GM13977 (cell line): ENCODE data around the gene SUOX.
"Not testable (repeated sequence)": the region's sequence is repeated elsewhere in the genome, so short reads cannot be mapped to it uniquely, and the experiment has no call there.

Source experiments
- DNase-seq: peaks from one replicate; pipeline ENCODE4 v3.0.0; 2012; ENCODE audit warnings: low spot score
- in situ Hi-C: fragments of 300-500 bp; cut with MboI; formaldehyde crosslinking; loops from one replicate; pipeline ENCODE4 v1.12.0; 2022; ENCODE audit warnings: low sequenced_read_pairs, low pct_unique_long_range_greater_than_20kb, mixed read lengths, inconsistent platforms; ENCODE audit not compliant: unreplicated experiment
- TF ChIP-seq, protein P1 (sequence below): IDR thresholded peaks from 2 replicates; pipeline ENCODE4 v1.5.1; 2012; ENCODE audit warnings: mild to moderate bottlenecking, control low read depth; ENCODE audit not compliant: insufficient read depth; ENCODE audit errors: extremely low read depth, missing control alignments

Gene SUOX

DNA sequence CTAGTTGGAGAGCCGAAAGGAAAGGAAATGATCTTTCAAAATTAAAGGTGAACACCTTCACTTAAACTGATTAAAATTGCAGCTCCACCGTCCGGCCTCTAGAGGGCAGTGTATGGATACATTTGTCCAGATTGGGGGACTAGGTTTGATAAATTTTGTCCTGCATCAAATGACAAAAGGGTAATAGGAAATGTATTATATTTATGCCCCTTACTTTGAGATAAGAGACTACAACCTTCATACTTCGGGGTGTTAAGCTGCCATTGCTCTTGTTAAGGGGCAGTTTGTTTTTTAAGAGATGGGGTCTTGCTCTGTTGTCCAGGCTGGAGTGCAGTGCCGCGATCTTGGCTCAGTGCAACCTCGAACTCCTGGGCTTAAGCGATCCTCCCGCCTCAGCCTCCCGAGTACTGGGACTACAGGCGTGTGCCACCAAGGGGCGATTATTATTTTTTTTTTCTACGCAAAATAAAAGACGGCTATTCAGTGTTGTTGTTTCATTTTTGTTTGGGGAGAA is 818 bp upstream of the SUOX start:
- TF ChIP-seq, protein P1, sequence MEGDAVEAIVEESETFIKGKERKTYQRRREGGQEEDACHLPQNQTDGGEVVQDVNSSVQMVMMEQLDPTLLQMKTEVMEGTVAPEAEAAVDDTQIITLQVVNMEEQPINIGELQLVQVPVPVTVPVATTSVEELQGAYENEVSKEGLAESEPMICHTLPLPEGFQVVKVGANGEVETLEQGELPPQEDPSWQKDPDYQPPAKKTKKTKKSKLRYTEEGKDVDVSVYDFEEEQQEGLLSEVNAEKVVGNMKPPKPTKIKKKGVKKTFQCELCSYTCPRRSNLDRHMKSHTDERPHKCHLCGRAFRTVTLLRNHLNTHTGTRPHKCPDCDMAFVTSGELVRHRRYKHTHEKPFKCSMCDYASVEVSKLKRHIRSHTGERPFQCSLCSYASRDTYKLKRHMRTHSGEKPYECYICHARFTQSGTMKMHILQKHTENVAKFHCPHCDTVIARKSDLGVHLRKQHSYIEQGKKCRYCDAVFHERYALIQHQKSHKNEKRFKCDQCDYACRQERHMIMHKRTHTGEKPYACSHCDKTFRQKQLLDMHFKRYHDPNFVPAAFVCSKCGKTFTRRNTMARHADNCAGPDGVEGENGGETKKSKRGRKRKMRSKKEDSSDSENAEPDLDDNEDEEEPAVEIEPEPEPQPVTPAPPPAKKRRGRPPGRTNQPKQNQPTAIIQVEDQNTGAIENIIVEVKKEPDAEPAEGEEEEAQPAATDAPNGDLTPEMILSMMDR = peak; percentile 77
- DNase-seq = peak; percentile 73
- in situ Hi-C loops = no loop called here

DNA sequence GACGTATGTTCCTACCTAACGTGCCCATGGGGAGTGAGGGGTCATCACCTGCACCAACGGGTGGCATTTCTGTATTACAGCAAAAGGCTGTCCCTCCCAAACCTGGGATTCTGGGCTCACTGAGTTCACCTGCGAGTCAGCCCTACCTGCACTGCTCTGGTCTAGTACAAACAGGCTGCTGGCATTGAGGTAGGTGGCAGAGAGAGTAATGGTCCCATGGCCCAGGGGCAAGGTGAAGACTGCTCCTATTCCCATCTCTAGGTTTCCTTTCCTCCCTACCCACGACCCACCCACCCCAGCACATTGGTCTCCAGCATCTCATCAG is 421 bp downstream of the SUOX start:
- in situ Hi-C loops = no loop called here
- TF ChIP-seq, protein P1 = no peak
- DNase-seq = no peak

DNA sequence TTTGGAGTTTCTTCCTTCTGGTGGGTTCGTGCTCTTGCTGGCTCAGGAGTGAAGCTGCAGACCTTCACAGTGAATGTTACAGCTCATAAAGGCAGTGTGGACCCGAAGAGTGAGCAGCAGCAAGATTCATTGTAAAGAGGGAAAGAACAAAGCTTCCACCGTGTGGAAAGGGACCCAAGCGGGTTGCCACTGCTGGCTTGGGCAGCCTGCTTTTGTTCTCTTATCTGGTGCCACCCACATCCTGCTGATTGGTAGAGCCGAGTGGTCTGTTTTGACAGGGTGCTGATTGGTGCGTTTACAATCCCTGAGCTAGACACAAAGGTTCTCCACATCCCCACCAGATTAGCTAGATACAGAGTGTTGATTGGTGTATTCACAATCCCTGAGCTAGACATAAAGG is 2.4 kb downstream of the SUOX start:
- DNase-seq, in situ Hi-C loops: not testable (repeated sequence)

DNA sequence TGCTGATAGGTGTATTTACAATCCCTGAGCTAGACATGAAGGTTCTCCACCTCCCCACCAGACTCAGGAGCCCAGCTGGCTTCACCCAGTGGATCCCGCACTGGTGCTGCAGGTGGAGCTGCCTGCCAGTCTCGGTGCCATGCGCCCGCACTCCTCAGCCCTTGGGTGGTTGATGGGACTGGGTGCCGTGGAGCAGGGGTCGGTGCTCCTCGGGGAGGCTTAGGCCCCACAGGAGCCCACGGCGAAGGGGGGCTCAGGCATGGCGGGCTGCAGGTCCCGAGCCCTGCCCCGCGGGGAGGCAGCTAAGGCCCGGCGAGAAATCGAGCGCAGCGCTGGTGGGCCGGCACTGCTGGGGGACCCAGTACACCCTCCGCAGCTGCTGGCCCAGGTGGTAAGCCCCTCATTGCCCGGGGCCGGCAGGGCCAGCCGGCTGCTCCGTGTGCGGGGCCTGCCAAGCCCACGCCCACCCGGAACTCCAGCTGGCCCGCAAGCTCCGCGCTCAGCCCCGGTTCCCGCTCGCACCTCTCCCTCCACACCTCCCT is 3.0 kb downstream of the SUOX start:
- not testable (repeated sequence) for DNase-seq
- in situ Hi-C loops = loop anchor here (5.0 kb wide), 1 partner anchor 37 kb away; no protein-coding TSS in a partner anchor

DNA sequence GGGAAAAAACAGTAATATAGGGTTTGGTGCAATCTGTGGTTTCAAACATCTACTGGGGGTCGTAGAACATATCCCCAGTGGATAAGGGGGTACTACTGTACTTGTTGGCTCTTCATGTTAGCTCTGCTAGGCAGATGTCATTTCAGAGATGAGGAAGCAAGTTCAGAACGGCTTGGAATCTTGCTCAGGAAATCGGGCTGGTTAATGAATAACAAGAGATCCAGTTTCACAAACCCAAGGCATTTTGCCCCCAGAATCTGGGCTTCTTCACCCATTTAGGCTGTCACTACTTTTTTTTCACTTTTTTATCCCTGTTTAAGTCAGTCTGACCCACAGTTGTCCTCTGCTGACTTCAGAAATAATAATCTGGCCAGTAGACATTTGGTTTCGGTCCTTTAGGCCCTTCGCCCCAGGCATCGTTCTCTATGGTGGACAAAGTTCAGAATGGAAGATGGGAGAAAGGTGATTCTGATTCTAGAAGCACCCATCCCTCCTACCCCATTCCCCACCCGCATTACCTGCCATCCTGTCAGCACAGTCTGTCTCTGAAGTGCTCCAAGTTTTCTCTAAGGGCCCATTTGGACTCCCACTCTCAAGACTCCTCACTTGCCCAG is 4.5 kb downstream of the SUOX start:
- DNase-seq = no peak
- TF ChIP-seq, protein P1 = no peak
- in situ Hi-C loops = loop anchor here (5.0 kb wide), 1 partner anchor 36 kb away; no protein-coding TSS in a partner anchor

DNA sequence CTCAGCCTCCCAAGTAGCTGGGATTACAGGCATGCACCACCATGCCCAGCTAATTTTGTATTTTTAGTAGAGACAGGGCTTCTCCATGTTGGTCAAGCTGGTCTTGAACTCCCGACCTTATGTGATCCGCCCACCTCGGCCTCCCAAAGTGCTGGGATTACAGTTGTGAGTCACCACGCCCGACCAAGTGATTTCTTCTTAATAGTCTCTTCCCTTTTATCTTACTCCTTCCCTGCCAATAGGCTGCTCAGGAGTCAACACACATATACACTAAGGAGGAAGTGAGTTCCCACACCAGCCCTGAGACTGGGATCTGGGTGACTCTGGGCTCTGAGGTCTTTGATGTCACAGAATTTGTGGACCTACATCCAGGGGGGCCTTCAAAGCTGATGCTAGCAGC is 6.3 kb downstream of the SUOX start:
- in situ Hi-C loops = loop anchor here (5.0 kb wide), 1 partner anchor 34 kb away; no protein-coding TSS in a partner anchor
- not testable (repeated sequence) for DNase-seq

DNA sequence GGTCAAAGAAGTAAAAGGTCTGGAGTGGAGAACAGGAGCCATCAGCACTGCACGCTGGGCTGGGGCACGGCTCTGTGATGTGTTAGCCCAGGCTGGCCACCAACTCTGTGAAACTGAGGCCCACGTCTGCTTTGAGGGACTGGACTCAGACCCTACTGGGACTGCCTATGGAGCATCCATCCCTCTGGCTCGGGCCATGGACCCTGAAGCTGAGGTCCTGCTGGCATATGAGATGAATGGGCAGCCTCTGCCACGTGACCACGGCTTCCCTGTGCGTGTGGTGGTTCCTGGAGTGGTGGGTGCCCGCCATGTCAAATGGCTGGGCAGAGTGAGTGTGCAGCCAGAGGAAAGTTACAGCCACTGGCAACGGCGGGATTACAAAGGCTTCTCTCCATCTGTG is 7.1 kb downstream of the SUOX start:
- in situ Hi-C loops = loop anchor here (5.0 kb wide), 1 partner anchor 33 kb away; no protein-coding TSS in a partner anchor
- TF ChIP-seq, protein P1 = no peak
- DNase-seq = no peak

DNA sequence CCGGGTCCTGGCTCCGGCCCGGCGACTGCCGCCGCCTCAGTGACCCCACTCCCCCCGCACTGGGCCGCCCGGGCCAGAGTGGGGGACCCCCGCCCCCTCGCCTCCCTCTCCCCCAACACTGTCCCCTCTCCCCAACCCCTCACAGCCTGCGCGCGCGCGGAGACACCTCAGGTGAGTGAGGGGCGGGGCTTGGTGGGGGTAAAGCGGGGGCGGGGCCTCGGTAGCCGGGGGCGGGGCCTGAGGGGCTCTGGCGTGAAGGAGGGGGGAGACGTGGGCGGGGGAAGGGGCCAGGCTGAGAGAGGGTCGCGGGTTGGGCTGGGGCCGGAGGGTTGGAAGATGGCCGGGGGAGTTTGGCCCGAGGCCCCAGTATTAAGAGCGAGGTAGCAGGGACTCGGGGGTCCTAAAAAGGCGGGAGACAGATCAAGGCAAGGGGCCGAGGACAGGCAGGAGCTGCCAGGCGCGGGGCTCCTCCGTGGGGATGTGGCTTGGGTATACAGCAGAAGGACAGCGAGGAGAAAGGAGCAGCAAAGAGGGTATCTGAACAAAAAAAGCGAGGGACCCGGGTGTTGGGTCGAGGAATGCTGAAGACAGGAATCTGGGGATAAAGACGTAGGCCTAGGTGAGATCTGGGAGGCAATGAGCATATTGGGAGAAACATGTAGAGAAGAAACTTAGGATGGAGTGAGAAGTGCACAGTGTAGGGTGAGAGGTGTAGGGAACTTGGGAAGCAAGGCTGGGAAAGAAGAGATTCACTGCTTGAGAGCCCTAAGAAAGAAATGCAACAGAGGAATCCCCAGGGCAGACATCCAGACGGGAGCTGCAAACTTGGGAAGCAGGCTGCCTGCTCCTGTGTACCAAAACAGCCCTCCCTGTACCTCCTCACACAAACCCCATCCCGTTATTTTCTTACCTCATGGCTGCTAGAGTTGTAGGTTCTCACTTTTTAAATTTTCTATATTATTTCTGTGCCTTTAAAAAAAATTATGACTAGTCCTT is 10.8 kb downstream of the SUOX start:
- peak; percentile 85 for DNase-seq
- in situ Hi-C loops = no loop called here
- TF ChIP-seq, protein P1 = no peak
